NCI-H1417 (cell line): ENCODE measurements around the gene GAPVD1.
"Not testable (repeated sequence)": the region's sequence is repeated elsewhere in the genome, so short reads cannot be mapped to it uniquely, and the experiment has no call there.

ENCODE experiments used
- DNase-seq, 3 experiments: peaks; one replicate each; lab custom pipeline; 2025; lab: John Stamatoyannopoulos, UW

Gene GAPVD1

GRCh38 chr9:125302241-125302640, 40.6 kb downstream of the GAPVD1 start:
- DNase-seq, result no peak

- DNase-seq, result no peak
These were observed 42.6 kb downstream of the GAPVD1 start for GRCh38 chr9:125304273-125304672.

GRCh38 chr9:125312411-125312810, 50.8 kb downstream of the GAPVD1 start:
- DNase-seq, result no peak

GRCh38 chr9:125316359-125316758, 54.7 kb downstream of the GAPVD1 start:
- DNase-seq, result not testable (repeated sequence)

GRCh38 chr9:125317704-125318103, 56.1 kb downstream of the GAPVD1 start:
- no peak for DNase-seq

- DNase-seq, result no peak
These were observed 59.9 kb downstream of the GAPVD1 start for GRCh38 chr9:125321496-125321895.

GRCh38 chr9:125323615-125324014, 62.0 kb downstream of the GAPVD1 start:
- no peak for DNase-seq

GRCh38 chr9:125325826-125326225, 64.2 kb downstream of the GAPVD1 start:
- no peak for DNase-seq

- DNase-seq, result no peak
These were observed 68.4 kb downstream of the GAPVD1 start for GRCh38 chr9:125329978-125330377.

- no peak for DNase-seq
These were observed 69.0 kb downstream of the GAPVD1 start for GRCh38 chr9:125330587-125330986.

- DNase-seq, result no peak
These were observed 70.9 kb downstream of the GAPVD1 start for GRCh38 chr9:125332527-125332926.

GRCh38 chr9:125337236-125337635, 75.6 kb downstream of the GAPVD1 start:
- no peak for DNase-seq

GRCh38 chr9:125338929-125339328, 77.3 kb downstream of the GAPVD1 start:
- DNase-seq, result no peak

- DNase-seq, result peak in 1 of 3 experiments; percentile 1
These were observed 79.9 kb downstream of the GAPVD1 start for GRCh38 chr9:125341566-125341965.

- peak; percentile 57 to 93 (median 63) for DNase-seq
These were observed 82.1 kb downstream of the GAPVD1 start for GRCh38 chr9:125343518-125344275.

- peak in 1 of 3 experiments; percentile 40 for DNase-seq
These were observed 84.6 kb downstream of the GAPVD1 start for GRCh38 chr9:125346080-125346732.

GRCh38 chr9:125355601-125356000, 94.0 kb downstream of the GAPVD1 start:
- DNase-seq, result no peak

- no peak for DNase-seq
These were observed 94.4 kb downstream of the GAPVD1 start for GRCh38 chr9:125356032-125356431.

- DNase-seq, result no peak
These were observed 97.4 kb downstream of the GAPVD1 start for GRCh38 chr9:125359011-125359410.

- DNase-seq, result no peak
These were observed 99.0 kb downstream of the GAPVD1 start for GRCh38 chr9:125360601-125361000.

- no peak for DNase-seq
These were observed 100.4 kb downstream of the GAPVD1 start for GRCh38 chr9:125361837-125362531.

GRCh38 chr9:125366676-125367075, 105.0 kb downstream of the GAPVD1 start:
- no peak for DNase-seq

- DNase-seq, result no peak
These were observed 109.2 kb downstream of the GAPVD1 start for GRCh38 chr9:125370786-125371185.
